Natural killer cell (primary cell): ENCODE measurements around the gene WFIKKN1. TPM values are rescaled to one million over a fixed set of nuclear protein-coding genes. Genes with fewer than 3 reads are reported as not detected.
A peak's percentile ranks its signal among the peaks of the same experiment; 100 is the strongest.

Experiments used
- ATAC-seq, 3 donors: fragments of 150-1000 bp in 2 of 3; fragments of 200-7000 bp in 1 of 3; cut with Tn5 transposase; 1 replicate in 1 of 3; 2 replicates in 2 of 3; pipeline ENCODE4 v1.10.0; 2021; ENCODE audit warnings: mild to moderate bottlenecking in 2 of 3, moderate library complexity in 2 of 3
- DNase-seq, 2 donors: peaks; one replicate each; pipeline versions ENCODE4 v3.0.0 to v3.0.0-alpha.2; 2013 to 2021; ENCODE audit warnings: mixed read lengths in 1 of 2
- H3K27ac ChIP-seq: one replicate; pipeline ENCODE4 v1.5.1; 2013; ENCODE audit warnings: mild to moderate bottlenecking, low read length
- H3K27me3 ChIP-seq: one replicate; pipeline ENCODE4 v1.6.1; 2013; ENCODE audit warnings: low read length; ENCODE audit not compliant: control insufficient read depth, insufficient read depth
- H3K36me3 ChIP-seq: one replicate; pipeline ENCODE4 v1.6.1; 2013; ENCODE audit warnings: low read length; ENCODE audit not compliant: control insufficient read depth, insufficient read depth
- H3K4me1 ChIP-seq: one replicate; pipeline ENCODE4 v1.6.1; 2013; ENCODE audit warnings: low read length; ENCODE audit not compliant: control insufficient read depth, insufficient read depth
- H3K4me3 ChIP-seq: one replicate; pipeline ENCODE4 v1.5.1; 2013; ENCODE audit warnings: low read length
- H3K9me3 ChIP-seq: one replicate; pipeline ENCODE4 v1.6.1; 2013; ENCODE audit warnings: low read length; ENCODE audit not compliant: control insufficient read depth, insufficient read depth
- H3K27ac Mint-ChIP-seq, 2 donors: one replicate each; pipeline ENCODE4 v1.8.0; 2022; ENCODE audit warnings: mild to moderate bottlenecking in 2 of 2, mixed read lengths in 2 of 2, moderate library complexity in 1 of 2
- H3K27me3 Mint-ChIP-seq, 2 donors: one replicate each; pipeline ENCODE4 v1.8.0; 2022; ENCODE audit warnings: low read depth in 2 of 2, mixed read lengths in 2 of 2
- H3K36me3 Mint-ChIP-seq: one replicate; pipeline ENCODE4 v1.8.0; 2022; ENCODE audit warnings: mixed read lengths
- H3K4me1 Mint-ChIP-seq, 2 donors: one replicate each; pipeline ENCODE4 v1.8.0; 2022; ENCODE audit warnings: mixed read lengths in 2 of 2
- H3K4me3 Mint-ChIP-seq: one replicate; pipeline ENCODE4 v1.8.0; 2022; ENCODE audit warnings: mild to moderate bottlenecking, moderate library complexity, mixed read lengths
- H3K9me3 Mint-ChIP-seq, 2 donors: one replicate each; pipeline ENCODE4 v1.8.0; 2022; ENCODE audit warnings: mixed read lengths in 2 of 2
- WGBS: methylation state at CpG from one replicate; pipeline ENCODE4 v1.1.7; 2013; ENCODE audit warnings: missing lambda C conversion rate; ENCODE audit not compliant: insufficient coverage; 5-methylcytosine and 5-hydroxymethylcytosine counted together
- intact Hi-C: fragments of 100-400 bp; cut with micrococcal nuclease; formaldehyde crosslinking; loops from one replicate; pipeline ENCODE4 v1.14.2; 2022
- total RNA-seq, 4 donors: library from RNA; stranded (reverse); fragments of 120-200 nt in 1 of 4; gene quantifications; one replicate each; pipeline versions ENCODE4 v1.2.3 to v1.2.4, GENCODE V29; 2013 to 2022
- TF ChIP-seq, protein P1 (sequence below): fragments of 200-600 bp; IDR thresholded peaks from one replicate; pipeline ENCODE4 v1.8.0; 2022; ENCODE audit warnings: antibody characterized with exemption

WFIKKN1 gene
- total RNA-seq, 3 donors from 2014 or later (not counting 1 experiment from before 2014, with no cell fraction given): 0.60 to 1.7 (median 0.75) TPM

DNA sequence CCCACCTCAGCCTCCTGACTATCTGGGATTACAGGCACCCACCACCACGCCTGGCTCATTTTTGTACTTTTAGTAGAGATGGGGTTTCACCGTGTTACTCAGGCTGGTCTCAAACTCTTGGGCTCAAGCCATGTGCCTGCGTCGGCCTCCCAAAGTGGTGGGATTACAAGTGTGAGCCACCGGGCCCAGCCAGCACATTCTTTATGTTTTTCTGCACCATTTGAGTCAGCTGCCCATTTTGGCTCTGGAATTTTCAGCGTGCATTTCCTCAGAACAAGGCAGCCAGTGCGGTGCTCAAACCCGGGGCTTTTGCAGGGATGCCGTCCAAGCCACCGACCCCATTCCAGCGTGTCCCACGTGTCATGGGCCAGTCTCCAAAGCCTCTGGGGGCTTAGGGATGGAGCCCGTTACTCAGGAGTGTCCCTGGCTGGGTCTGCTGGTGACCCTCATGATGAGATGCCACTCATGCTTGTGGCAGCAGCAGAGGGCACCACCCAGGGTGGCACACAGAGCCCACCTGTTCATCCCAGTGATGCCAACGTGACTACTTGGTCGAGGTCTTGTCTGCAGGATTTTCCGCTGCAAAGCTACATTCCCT is 44.6 kb upstream of the WFIKKN1 start:
- no peak overlapping the region for H3K4me3 ChIP-seq
- no peak overlapping the region for H3K27ac ChIP-seq
- no peak overlapping the region for H3K27ac Mint-ChIP-seq
- H3K4me3 Mint-ChIP-seq: no peak overlapping the region
- DNase-seq (no peak), ATAC-seq (no peak)
- no peaks in the 10 kb centered on the region for H3K9me3 Mint-ChIP-seq
- peaks cover 8 to 25% of the 10 kb centered on the region in 2 donors for H3K4me1 Mint-ChIP-seq
- no peaks in the 10 kb centered on the region for H3K27me3 Mint-ChIP-seq
- TF ChIP-seq, protein P1, sequence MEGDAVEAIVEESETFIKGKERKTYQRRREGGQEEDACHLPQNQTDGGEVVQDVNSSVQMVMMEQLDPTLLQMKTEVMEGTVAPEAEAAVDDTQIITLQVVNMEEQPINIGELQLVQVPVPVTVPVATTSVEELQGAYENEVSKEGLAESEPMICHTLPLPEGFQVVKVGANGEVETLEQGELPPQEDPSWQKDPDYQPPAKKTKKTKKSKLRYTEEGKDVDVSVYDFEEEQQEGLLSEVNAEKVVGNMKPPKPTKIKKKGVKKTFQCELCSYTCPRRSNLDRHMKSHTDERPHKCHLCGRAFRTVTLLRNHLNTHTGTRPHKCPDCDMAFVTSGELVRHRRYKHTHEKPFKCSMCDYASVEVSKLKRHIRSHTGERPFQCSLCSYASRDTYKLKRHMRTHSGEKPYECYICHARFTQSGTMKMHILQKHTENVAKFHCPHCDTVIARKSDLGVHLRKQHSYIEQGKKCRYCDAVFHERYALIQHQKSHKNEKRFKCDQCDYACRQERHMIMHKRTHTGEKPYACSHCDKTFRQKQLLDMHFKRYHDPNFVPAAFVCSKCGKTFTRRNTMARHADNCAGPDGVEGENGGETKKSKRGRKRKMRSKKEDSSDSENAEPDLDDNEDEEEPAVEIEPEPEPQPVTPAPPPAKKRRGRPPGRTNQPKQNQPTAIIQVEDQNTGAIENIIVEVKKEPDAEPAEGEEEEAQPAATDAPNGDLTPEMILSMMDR: no peak
- 77% methylated on average over 16 of the region's 16 CpGs for whole genome bisulfite sequencing
- H3K27me3 ChIP-seq: no peaks in the 10 kb centered on the region
- no peaks in the 10 kb centered on the region for H3K36me3 Mint-ChIP-seq
- peaks cover 23% of the 10 kb centered on the region for H3K4me1 ChIP-seq
- intact Hi-C loops: no loop called here
- no peaks in the 10 kb centered on the region for H3K36me3 ChIP-seq
- no peaks in the 10 kb centered on the region for H3K9me3 ChIP-seq

DNA sequence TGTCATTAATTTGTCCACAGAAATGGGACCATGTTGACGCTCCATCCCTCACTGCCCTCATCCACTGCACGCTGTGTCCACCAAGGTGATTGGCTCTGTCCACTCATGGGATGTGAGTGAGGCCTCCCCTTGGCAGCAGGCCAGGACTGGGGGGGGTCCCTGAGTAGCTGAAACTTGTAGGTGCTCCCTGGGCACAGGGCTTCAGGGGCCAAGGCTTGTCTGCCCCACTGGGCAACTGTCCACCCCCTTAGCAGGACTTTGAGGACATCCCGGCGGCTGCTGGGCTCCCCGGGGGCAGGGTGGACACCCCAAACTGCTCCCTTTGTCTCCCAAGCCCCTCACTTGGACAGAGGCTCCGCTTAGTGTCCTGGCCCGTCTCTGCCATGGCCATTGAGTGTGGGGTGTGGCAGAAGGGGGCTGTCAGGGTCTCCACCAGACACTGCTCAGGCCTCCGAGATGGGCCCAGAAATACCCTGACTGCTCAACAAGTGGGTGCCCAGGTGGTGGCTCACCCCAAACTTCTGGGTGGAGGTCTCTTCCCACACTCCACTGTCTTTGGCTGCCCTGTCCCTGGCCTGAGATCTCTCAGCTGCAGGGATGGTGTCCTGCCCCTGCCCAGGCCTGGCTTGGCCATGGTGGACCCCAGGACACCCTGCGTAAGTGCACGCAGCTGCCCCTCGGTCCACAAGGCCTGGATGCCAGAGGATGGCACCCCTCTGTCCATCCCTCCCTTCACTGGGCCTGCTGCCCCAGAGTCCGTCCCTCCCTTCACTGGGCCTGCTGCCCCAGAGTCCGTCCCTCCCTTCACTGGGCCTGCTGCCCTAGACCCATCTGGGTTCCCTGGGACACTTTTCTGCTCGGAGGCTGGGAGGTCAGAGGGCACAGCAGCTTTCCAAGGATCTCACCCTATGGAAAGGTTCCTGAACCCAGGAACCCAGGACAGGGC is 43.9 kb upstream of the WFIKKN1 start:
- no peaks in the 10 kb centered on the region for H3K27me3 ChIP-seq
- Mint-ChIP-seq H3K4me1 (peaks cover 11 to 31% of the 10 kb centered on the region in 2 donors), H3K27me3 (no peaks in the 10 kb centered on the region), H3K4me3 (peak overlapping the region; percentile 13), H3K27ac (peak overlapping the region in 1 of 2 donors; percentile 53), H3K36me3 (no peaks in the 10 kb centered on the region), H3K9me3 (no peaks in the 10 kb centered on the region)
- no peaks in the 10 kb centered on the region for H3K9me3 ChIP-seq
- no peak overlapping the region for H3K27ac ChIP-seq
- H3K4me3 ChIP-seq: no peak overlapping the region
- WGBS: 92% methylated on average over 14 of the region's 14 CpGs
- no peaks in the 10 kb centered on the region for H3K36me3 ChIP-seq
- no peak for DNase-seq
- intact Hi-C loops: no loop called here
- H3K4me1 ChIP-seq: peaks cover 26% of the 10 kb centered on the region
- no peak for ATAC-seq
- TF ChIP-seq, protein P1: no peak

DNA sequence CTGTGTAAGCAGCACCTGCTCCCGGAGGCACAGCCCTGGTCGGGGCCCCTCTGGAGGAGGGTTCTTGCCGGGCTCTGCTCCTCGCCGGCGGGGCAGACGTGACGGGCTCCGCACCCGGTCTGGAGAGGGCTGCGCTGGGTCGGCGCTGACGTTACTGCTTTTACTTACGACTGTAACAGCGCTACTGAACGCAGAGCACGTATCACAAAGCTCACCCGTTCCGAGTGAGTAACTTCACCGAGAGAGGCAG is 42.2 kb upstream of the WFIKKN1 start:
- H3K9me3 ChIP-seq: no peaks in the 10 kb centered on the region
- no peaks in the 10 kb centered on the region for H3K36me3 ChIP-seq
- Mint-ChIP-seq H3K27ac (peak overlapping the region; percentile 98 to 99), H3K4me1 (peaks cover 15 to 42% of the 10 kb centered on the region in 2 donors), H3K4me3 (peak overlapping the region; percentile 92), H3K36me3 (no peaks in the 10 kb centered on the region), H3K9me3 (no peaks in the 10 kb centered on the region), H3K27me3 (no peaks in the 10 kb centered on the region)
- WGBS: under 1% methylated on average over 21 of the region's 21 CpGs
- no peaks in the 10 kb centered on the region for H3K27me3 ChIP-seq
- peak overlapping the region; percentile 69 for H3K4me3 ChIP-seq
- peaks cover 43% of the 10 kb centered on the region for H3K4me1 ChIP-seq
- peak overlapping the region; percentile 96 for H3K27ac ChIP-seq
- intact Hi-C loops: no loop called here
- TF ChIP-seq, protein P1: no peak
- DNase-seq (peak; percentile 58 to 85), ATAC-seq (peak; percentile 7 to 27 (median 26))
